GM23338 (cell line): ENCODE measurements around the gene NAALADL2.

ENCODE experiments used
- CREB1 ChIP-seq: fragments of 250-450 bp; sonication (Bioruptor Pico); IDR thresholded peaks from 2 replicates; pipeline ENCODE4 v1.5.0; 2020; ENCODE audit warnings: low read depth, mild to moderate bottlenecking, moderate library complexity
- CTCF ChIP-seq, 2 experiments: fragments of 200-600 bp in 1 of 2; sonication (generic) in 1 of 2; conservative IDR thresholded peaks; 2 replicates each; pipeline versions ENCODE4 v1.5.1 to v1.6.1; 2016 to 2017; ENCODE audit warnings: antibody characterized with exemption in 2 of 2, low read depth in 2 of 2, mild to moderate bottlenecking in 2 of 2, moderate library complexity in 1 of 2
- EZH2 ChIP-seq: fragments of 200-600 bp; sonication (generic); IDR thresholded peaks from one replicate; pipeline ENCODE4 v1.8.0; 2017; ENCODE audit warnings: antibody characterized with exemption, mild to moderate bottlenecking, low read depth; ENCODE audit not compliant: unreplicated experiment
- EZH2phosphoT487 ChIP-seq: fragments of 200-600 bp; sonication (generic); IDR thresholded peaks from one replicate; pipeline ENCODE4 v1.8.1; 2018; ENCODE audit warnings: antibody characterized with exemption; ENCODE audit not compliant: unreplicated experiment
- JUNB ChIP-seq: IDR thresholded peaks from one replicate; pipeline ENCODE4 v1.6.1; 2016; ENCODE audit warnings: antibody characterized with exemption; ENCODE audit not compliant: unreplicated experiment
- NANOG ChIP-seq: IDR thresholded peaks from 2 replicates; pipeline ENCODE4 v1.6.1; 2016; ENCODE audit warnings: antibody characterized with exemption, borderline replicate concordance
- POLR2AphosphoS5 ChIP-seq: IDR thresholded peaks from 2 replicates; pipeline ENCODE4 v1.6.1; 2016; ENCODE audit warnings: antibody characterized with exemption, low read depth
- STAT1 ChIP-seq: IDR thresholded peaks from one replicate; pipeline ENCODE4 v1.6.1; 2016; ENCODE audit warnings: antibody characterized with exemption; ENCODE audit not compliant: unreplicated experiment
- ZNF114 ChIP-seq: fragments of 250-450 bp; sonication (Bioruptor Pico); IDR thresholded peaks from 2 replicates; pipeline ENCODE4 v1.5.0; 2020; ENCODE audit warnings: mild to moderate bottlenecking, moderate library complexity
- ZNF462 ChIP-seq: fragments of 250-450 bp; sonication (Bioruptor Pico); IDR thresholded peaks from 2 replicates; pipeline ENCODE4 v1.5.0; 2020; ENCODE audit warnings: mild to moderate bottlenecking, moderate library complexity
- TF ChIP-seq, protein P1 (sequence below): IDR thresholded peaks from 2 replicates; pipeline ENCODE4 v1.6.1; 2016; ENCODE audit warnings: antibody characterized with exemption
- TF ChIP-seq, protein P2 (sequence below): IDR thresholded peaks from one replicate; pipeline ENCODE4 v1.6.1; 2018; ENCODE audit warnings: antibody characterized with exemption; ENCODE audit not compliant: unreplicated experiment

- TF ChIP-seq EZH2 (no peak), EZH2phosphoT487 (no peak), POLR2AphosphoS5 (no peak), CTCF (conservative IDR thresholded peaks at IDR 0.05; ENCODE audit: low read depth in 2 of 2) (no peak), ZNF114 (CRISPR knock-in tag) (no peak), STAT1 (no peak), CREB1 (CRISPR knock-in tag) (no peak), NANOG (no peak), JUNB (no peak), ZNF462 (no peak)
- TF ChIP-seq, protein P1, sequence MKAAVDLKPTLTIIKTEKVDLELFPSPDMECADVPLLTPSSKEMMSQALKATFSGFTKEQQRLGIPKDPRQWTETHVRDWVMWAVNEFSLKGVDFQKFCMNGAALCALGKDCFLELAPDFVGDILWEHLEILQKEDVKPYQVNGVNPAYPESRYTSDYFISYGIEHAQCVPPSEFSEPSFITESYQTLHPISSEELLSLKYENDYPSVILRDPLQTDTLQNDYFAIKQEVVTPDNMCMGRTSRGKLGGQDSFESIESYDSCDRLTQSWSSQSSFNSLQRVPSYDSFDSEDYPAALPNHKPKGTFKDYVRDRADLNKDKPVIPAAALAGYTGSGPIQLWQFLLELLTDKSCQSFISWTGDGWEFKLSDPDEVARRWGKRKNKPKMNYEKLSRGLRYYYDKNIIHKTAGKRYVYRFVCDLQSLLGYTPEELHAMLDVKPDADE: no peak
- TF ChIP-seq, protein P2, sequence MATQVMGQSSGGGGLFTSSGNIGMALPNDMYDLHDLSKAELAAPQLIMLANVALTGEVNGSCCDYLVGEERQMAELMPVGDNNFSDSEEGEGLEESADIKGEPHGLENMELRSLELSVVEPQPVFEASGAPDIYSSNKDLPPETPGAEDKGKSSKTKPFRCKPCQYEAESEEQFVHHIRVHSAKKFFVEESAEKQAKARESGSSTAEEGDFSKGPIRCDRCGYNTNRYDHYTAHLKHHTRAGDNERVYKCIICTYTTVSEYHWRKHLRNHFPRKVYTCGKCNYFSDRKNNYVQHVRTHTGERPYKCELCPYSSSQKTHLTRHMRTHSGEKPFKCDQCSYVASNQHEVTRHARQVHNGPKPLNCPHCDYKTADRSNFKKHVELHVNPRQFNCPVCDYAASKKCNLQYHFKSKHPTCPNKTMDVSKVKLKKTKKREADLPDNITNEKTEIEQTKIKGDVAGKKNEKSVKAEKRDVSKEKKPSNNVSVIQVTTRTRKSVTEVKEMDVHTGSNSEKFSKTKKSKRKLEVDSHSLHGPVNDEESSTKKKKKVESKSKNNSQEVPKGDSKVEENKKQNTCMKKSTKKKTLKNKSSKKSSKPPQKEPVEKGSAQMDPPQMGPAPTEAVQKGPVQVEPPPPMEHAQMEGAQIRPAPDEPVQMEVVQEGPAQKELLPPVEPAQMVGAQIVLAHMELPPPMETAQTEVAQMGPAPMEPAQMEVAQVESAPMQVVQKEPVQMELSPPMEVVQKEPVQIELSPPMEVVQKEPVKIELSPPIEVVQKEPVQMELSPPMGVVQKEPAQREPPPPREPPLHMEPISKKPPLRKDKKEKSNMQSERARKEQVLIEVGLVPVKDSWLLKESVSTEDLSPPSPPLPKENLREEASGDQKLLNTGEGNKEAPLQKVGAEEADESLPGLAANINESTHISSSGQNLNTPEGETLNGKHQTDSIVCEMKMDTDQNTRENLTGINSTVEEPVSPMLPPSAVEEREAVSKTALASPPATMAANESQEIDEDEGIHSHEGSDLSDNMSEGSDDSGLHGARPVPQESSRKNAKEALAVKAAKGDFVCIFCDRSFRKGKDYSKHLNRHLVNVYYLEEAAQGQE: no peak
Observed at GRCh38 chr3:175478301-175478700, 619.2 kb downstream of the NAALADL2 start.
